Measurements from ENCODE around the gene PRDM1. TPM values are rescaled to one million over a fixed set of nuclear protein-coding genes. Genes with fewer than 3 reads are reported as not detected.

Gene PRDM1
- total RNA-seq, 1 donor from 2014 or later: 0.21 TPM

DNA sequence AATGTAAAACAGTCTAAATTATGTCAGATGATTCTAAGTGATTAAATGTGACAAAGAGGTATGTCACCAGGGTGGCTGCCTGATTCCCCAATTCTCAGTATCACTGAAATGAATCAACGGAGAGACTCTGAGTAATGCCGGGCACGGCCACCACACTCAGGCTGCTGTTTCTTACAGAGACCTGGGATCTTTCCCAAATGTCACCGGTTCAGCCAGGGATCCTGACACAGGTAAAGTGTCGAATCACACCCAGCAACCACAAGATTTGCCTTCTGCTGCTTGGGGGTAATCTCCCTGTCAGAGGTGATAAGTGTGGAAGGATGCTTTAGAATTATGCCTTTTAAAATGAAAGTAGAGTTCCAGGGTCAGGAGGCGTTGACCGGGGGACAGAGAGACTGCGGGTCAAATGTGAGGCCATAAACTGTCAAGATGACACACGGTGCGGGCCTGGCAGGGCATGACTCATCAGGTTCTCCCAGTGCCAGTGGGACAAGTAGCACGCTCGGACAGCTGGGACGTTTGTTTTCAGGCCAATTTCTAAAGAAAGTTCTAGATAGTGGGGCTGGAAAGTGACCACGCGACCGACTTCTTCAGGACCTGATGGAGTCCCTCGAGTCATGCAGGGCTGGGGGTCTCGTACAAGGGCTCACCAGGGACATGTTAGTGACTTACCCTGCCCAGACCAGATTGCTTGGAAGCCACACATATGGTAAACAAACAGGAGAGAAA is 48.9 kb downstream of the PRDM1 start:
- Histone ChIP-seq H3K4me1 (no peaks in the 10 kb centered on the region), H3K9me3 (no peaks in the 10 kb centered on the region), H3K27me3 (no peaks in the 10 kb centered on the region), H3K4me3 (no peak overlapping the region), H3K36me3 (no peaks in the 10 kb centered on the region), H3K27ac (no peak overlapping the region)
- DNase-seq (ENCODE audit: low spot score in 2 of 2): no peak
- intact Hi-C loops (cut with DNase I): no loop called here
- TF ChIP-seq, protein P1, sequence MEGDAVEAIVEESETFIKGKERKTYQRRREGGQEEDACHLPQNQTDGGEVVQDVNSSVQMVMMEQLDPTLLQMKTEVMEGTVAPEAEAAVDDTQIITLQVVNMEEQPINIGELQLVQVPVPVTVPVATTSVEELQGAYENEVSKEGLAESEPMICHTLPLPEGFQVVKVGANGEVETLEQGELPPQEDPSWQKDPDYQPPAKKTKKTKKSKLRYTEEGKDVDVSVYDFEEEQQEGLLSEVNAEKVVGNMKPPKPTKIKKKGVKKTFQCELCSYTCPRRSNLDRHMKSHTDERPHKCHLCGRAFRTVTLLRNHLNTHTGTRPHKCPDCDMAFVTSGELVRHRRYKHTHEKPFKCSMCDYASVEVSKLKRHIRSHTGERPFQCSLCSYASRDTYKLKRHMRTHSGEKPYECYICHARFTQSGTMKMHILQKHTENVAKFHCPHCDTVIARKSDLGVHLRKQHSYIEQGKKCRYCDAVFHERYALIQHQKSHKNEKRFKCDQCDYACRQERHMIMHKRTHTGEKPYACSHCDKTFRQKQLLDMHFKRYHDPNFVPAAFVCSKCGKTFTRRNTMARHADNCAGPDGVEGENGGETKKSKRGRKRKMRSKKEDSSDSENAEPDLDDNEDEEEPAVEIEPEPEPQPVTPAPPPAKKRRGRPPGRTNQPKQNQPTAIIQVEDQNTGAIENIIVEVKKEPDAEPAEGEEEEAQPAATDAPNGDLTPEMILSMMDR (IDR thresholded peaks at IDR 0.05): no peak

DNA sequence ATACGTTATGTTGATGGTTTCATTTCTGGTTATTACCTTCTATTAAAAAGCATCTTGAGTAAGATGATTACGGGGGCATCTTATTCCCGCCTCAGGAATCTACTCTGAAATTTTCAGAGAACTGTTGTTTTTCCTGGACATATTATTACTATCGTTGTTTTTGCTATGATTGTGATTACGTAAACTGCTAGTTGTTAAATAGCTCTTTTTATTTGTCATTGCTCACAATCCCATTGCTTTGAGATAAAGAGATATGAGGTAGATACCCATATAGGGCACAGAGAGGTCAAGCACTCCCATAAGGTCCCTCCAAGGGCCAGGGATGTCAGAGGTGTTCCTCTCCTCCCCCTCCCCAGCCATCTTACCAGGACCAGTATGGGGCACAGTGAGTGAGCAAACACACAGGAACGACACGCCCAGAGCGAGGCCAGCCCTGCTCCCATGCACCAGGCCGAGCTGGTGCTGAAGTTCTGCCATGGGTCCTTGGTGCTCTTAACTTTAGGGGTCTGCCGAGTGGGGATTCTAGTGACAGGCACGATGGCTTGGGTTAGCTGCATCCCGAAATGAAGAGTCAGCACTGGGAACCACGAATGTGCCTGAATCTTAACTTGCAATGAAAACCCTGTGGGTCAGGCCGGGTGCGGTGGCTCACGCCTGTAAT is 49.9 kb downstream of the PRDM1 start:
- no peak overlapping the region for H3K4me3 ChIP-seq
- TF ChIP-seq, protein P1 (IDR thresholded peaks at IDR 0.05): no peak
- no peak for DNase-seq (ENCODE audit: low spot score in 2 of 2)
- H3K27me3 ChIP-seq: no peaks in the 10 kb centered on the region
- no peak overlapping the region for H3K27ac ChIP-seq
- no peaks in the 10 kb centered on the region for H3K9me3 ChIP-seq
- no peaks in the 10 kb centered on the region for H3K4me1 ChIP-seq
- intact Hi-C loops (cut with DNase I): no loop called here
- no peaks in the 10 kb centered on the region for H3K36me3 ChIP-seq

DNA sequence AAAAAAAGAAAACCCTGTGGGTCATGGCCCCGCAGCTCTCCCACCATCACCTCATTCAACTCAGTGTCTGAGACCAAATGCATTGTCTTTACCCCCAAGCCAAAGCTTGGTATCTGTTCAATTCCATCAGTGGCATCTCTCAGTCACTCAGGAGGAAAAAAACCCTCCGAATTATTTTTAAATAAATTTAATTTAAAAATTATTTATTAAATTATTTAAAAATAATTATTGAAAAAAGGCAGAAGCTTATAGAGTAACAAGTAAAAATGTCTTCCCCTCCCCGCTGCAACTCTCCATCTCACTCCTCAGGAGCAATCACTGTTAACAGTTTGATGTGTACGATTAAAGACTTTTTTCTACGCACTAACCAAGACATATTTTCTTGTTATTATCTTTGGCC is 50.7 kb downstream of the PRDM1 start:
- intact Hi-C loops (cut with DNase I): no loop called here
- no peaks in the 10 kb centered on the region for H3K9me3 ChIP-seq
- no peaks in the 10 kb centered on the region for H3K27me3 ChIP-seq
- no peak overlapping the region for H3K4me3 ChIP-seq
- TF ChIP-seq, protein P1 (IDR thresholded peaks at IDR 0.05): no peak
- H3K36me3 ChIP-seq: no peaks in the 10 kb centered on the region
- H3K27ac ChIP-seq: no peak overlapping the region
- no peak for DNase-seq (ENCODE audit: low spot score in 2 of 2)
- H3K4me1 ChIP-seq: no peaks in the 10 kb centered on the region

DNA sequence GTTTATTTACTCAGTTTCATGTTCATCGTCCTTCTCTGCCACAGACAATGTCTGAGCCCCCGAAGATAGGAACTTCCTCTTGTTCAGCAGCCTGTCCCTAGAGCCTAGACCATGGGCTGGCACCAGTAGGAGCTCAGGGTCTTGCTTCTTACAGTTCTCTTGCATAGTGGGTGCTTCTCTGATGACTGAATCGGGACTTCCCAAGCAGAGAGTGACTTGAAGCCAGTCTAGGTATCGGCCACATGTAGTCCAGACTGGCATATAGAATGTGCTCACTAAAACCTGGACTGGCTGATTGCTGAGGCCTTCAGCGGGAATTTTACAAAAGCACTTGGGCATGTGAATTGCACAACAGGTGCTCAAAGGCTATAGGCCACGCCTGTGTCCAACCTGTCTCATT is 52.0 kb downstream of the PRDM1 start:
- no peaks in the 10 kb centered on the region for H3K4me1 ChIP-seq
- TF ChIP-seq, protein P1 (IDR thresholded peaks at IDR 0.05): no peak
- no peaks in the 10 kb centered on the region for H3K27me3 ChIP-seq
- H3K27ac ChIP-seq: no peak overlapping the region
- no peaks in the 10 kb centered on the region for H3K36me3 ChIP-seq
- H3K4me3 ChIP-seq: no peak overlapping the region
- intact Hi-C loops (cut with DNase I): no loop called here
- H3K9me3 ChIP-seq: no peaks in the 10 kb centered on the region
- DNase-seq (ENCODE audit: low spot score in 2 of 2): no peak

DNA sequence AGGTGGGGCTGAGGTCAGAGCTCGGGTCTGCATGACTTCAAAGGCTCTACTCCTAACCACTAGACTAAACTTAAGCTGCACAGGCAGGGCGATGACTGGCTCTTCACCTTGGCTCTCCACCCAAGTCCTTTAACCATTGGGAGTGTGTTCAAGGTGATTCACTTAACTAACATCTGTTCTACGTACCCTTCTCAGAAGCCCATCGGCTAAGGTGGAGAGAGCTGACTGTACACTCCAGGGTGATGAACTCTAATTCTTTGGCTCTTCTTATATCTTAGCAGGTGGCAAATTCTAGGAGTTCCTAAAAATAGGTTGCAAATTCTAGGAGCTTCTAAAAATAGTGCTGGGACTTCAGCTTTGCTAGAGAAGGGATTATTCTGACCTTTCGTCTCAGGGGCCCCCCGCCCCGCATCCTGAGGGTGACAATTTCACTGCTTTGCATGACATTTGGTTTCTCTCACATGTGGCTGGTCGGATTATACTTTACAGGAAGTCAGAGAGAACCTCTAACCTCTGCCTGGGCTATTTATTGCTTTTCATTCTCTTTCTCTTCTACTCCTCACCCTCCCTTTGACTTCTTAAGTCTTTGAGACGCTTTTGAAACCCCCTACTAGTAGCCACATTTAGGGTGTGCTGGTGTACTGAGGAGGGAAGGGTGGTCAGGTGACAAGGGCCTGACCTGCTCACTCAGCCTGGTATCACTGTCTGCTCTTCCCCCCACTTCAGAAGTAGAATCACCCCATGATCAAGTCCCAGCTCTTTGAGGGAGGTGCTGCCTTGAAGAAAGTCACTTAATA is 55.5 kb downstream of the PRDM1 start:
- Histone ChIP-seq H3K27ac (no peak overlapping the region), H3K9me3 (no peaks in the 10 kb centered on the region), H3K36me3 (no peaks in the 10 kb centered on the region), H3K4me3 (no peak overlapping the region), H3K4me1 (no peaks in the 10 kb centered on the region), H3K27me3 (no peaks in the 10 kb centered on the region)
- TF ChIP-seq, protein P1 (IDR thresholded peaks at IDR 0.05): no peak
- intact Hi-C loops (cut with DNase I): no loop called here
- DNase-seq (ENCODE audit: low spot score in 2 of 2): no peak

Measured in ascending aorta (tissue), 2 donors.